Activated CD8-positive, alpha-beta memory T cell treated with anti-CD3 and anti-CD28 coated beads, Interleukin-2, amount 10 ng/mL, durations not matched to agents 7 days and 5 days (primary cell): ENCODE data around the gene HSPA12B. TPM values are rescaled to one million over a fixed set of nuclear protein-coding genes. Genes with fewer than 3 reads are reported as not detected.

Experiments used
- ATAC-seq: fragments of 150-1000 bp; cut with Tn5 transposase; one replicate; pipeline ENCODE4 v1.10.0; 2021; ENCODE audit warnings: moderate library complexity
- CTCF ChIA-PET: fragments of 350-600 bp; sonication (Branson Sonifier 250); formaldehyde crosslinking; loops from one replicate; lab custom pipeline; 2021; ENCODE audit warnings: antibody characterized with exemption; lab: Charles Lee
- DNase-seq: peaks from one replicate; pipeline ENCODE4 v3.0.0-alpha.2; 2020
- H3K27ac Mint-ChIP-seq: one replicate; pipeline ENCODE4 v1.8.0; 2021; ENCODE audit warnings: mild to moderate bottlenecking, mixed read lengths
- H3K27me3 Mint-ChIP-seq: one replicate; pipeline ENCODE4 v1.8.0; 2021; ENCODE audit warnings: mixed read lengths
- H3K36me3 Mint-ChIP-seq: one replicate; pipeline ENCODE4 v1.8.0; 2021; ENCODE audit warnings: mild to moderate bottlenecking, mixed read lengths
- H3K4me1 Mint-ChIP-seq: one replicate; pipeline ENCODE4 v1.8.0; 2021; ENCODE audit warnings: mixed read lengths
- H3K4me3 Mint-ChIP-seq: one replicate; pipeline ENCODE4 v1.8.0; 2021; ENCODE audit warnings: mild to moderate bottlenecking, moderate library complexity, mixed read lengths
- H3K9me3 Mint-ChIP-seq: one replicate; pipeline ENCODE4 v1.8.0; 2022; ENCODE audit warnings: low read depth, mixed read lengths
- total RNA-seq, 2 experiments: library from RNA; stranded (reverse); gene quantifications; one replicate each; pipeline ENCODE4 v1.2.3, GENCODE V29; 2021

Gene HSPA12B
- total RNA-seq, 2 experiments from 2014 or later, result not detected

GRCh38 chr20:3710011-3710466, 22.4 kb upstream of the HSPA12B start:
- Mint-ChIP-seq H3K4me3 (no peak overlapping the region), H3K27me3 (peaks cover 8% of the 10 kb centered on the region), H3K9me3 (no peaks in the 10 kb centered on the region), H3K4me1 (peaks cover 6% of the 10 kb centered on the region), H3K36me3 (no peaks in the 10 kb centered on the region), H3K27ac (no peak overlapping the region)
- CTCF ChIA-PET, result interaction anchor here (1.0 to 5.3 kb wide), 26 partner anchors 10 to 152 kb away, joined by 3 to 122 read pairs (median 6); partner anchors contain the start of genes ADAM33 and ADISSP
- no peak for DNase-seq
- peak; percentile 31 for ATAC-seq

GRCh38 chr20:3710703-3711483, 21.6 kb upstream of the HSPA12B start:
- peaks cover 8% of the 10 kb centered on the region for H3K27me3 Mint-ChIP-seq
- CTCF ChIA-PET, result interaction anchor here (0.7 to 5.3 kb wide), 43 partner anchors 9 to 554 kb away, joined by 3 to 122 read pairs (median 4); partner anchors contain the start of genes ADAM33 and ADISSP
- peak; percentile 80 for DNase-seq

GRCh38 chr20:3711484-3711941, 21.0 kb upstream of the HSPA12B start:
- H3K27me3 Mint-ChIP-seq, result peaks cover 8% of the 10 kb centered on the region
- no peaks in the 10 kb centered on the region for H3K9me3 Mint-ChIP-seq
- no peak for DNase-seq
- peaks cover 6% of the 10 kb centered on the region for H3K4me1 Mint-ChIP-seq
- ATAC-seq, result no peak
- H3K4me3 Mint-ChIP-seq, result no peak overlapping the region
- H3K36me3 Mint-ChIP-seq, result no peaks in the 10 kb centered on the region
- no peak overlapping the region for H3K27ac Mint-ChIP-seq
- CTCF ChIA-PET, result interaction anchor here (0.7 to 5.3 kb wide), 39 partner anchors 9 to 554 kb away, joined by 3 to 122 read pairs (median 4); partner anchors contain the start of genes ADAM33 and ADISSP

More at GRCh38 chr20:3710703-3711483, 21.6 kb upstream of the HSPA12B start:
- H3K4me1 Mint-ChIP-seq, result peaks cover 6% of the 10 kb centered on the region
- H3K36me3 Mint-ChIP-seq, result no peaks in the 10 kb centered on the region
- no peaks in the 10 kb centered on the region for H3K9me3 Mint-ChIP-seq
- peak; percentile 78 for ATAC-seq
- no peak overlapping the region for H3K27ac Mint-ChIP-seq
- H3K4me3 Mint-ChIP-seq, result no peak overlapping the region

GRCh38 chr20:3712279-3712873, 20.1 kb upstream of the HSPA12B start, which contains the start of gene SIGLEC1:
Gene SIGLEC1, minus strand, starts transcription at chr20:3712600. Its CDS starts 5,472 bp downstream, at chr20:3707128.
- no peak within 1 kb of the TSS for H3K27ac Mint-ChIP-seq
- DNase-seq, result no peak
- no peaks in the 10 kb centered on the region for H3K36me3 Mint-ChIP-seq
- no peaks in the 10 kb centered on the region for H3K9me3 Mint-ChIP-seq
- peaks cover 6% of the 10 kb centered on the region for H3K4me1 Mint-ChIP-seq
- ATAC-seq, result no peak
- no peak within 1 kb of the TSS for H3K4me3 Mint-ChIP-seq
- CTCF ChIA-PET, result interaction anchor here (1.6 to 3.0 kb wide), 3 partner anchors 35 to 149 kb away, joined by 3 to 19 read pairs (median 8); no protein-coding TSS in a partner anchor
- peaks cover 11% of the 10 kb centered on the region for H3K27me3 Mint-ChIP-seq

GRCh38 chr20:3714092-3714491, 18.4 kb upstream of the HSPA12B start:
- no peak overlapping the region for H3K4me3 Mint-ChIP-seq
- no peaks in the 10 kb centered on the region for H3K36me3 Mint-ChIP-seq
- peaks cover 4% of the 10 kb centered on the region for H3K4me1 Mint-ChIP-seq
- no peak overlapping the region for H3K27ac Mint-ChIP-seq
- H3K27me3 Mint-ChIP-seq, result peaks cover 11% of the 10 kb centered on the region
- ATAC-seq, result no peak
- DNase-seq, result no peak
- CTCF ChIA-PET, result interaction anchor here (1.4 to 3.0 kb wide), 2 partner anchors 37 to 141 kb away, joined by 3 to 19 read pairs; no protein-coding TSS in a partner anchor
- no peaks in the 10 kb centered on the region for H3K9me3 Mint-ChIP-seq

- ATAC-seq (peak; percentile 88), DNase-seq (peak; percentile 57)
- H3K9me3 Mint-ChIP-seq, result no peaks in the 10 kb centered on the region
- H3K4me3 Mint-ChIP-seq, result no peak overlapping the region
- peaks cover 21% of the 10 kb centered on the region for H3K27me3 Mint-ChIP-seq
- CTCF ChIA-PET, result interaction anchor here (0.8 to 1.5 kb wide), 9 partner anchors 11 to 138 kb away, joined by 3 to 10 read pairs (median 4); partner anchors contain the start of genes ADISSP and CDC25B
- H3K36me3 Mint-ChIP-seq, result no peaks in the 10 kb centered on the region
- H3K4me1 Mint-ChIP-seq, result peaks cover 16% of the 10 kb centered on the region
- no peak overlapping the region for H3K27ac Mint-ChIP-seq
Measured at GRCh38 chr20:3716195-3716834, 16.2 kb upstream of the HSPA12B start.

- CTCF ChIA-PET, result interaction anchor here (0.8 to 1.5 kb wide), 3 partner anchors 41 to 156 kb away, joined by 3 to 5 read pairs (median 4); no protein-coding TSS in a partner anchor
- H3K4me3 Mint-ChIP-seq, result no peak overlapping the region
- H3K9me3 Mint-ChIP-seq, result no peaks in the 10 kb centered on the region
- DNase-seq (no peak), ATAC-seq (no peak)
- H3K27ac Mint-ChIP-seq, result no peak overlapping the region
- H3K36me3 Mint-ChIP-seq, result no peaks in the 10 kb centered on the region
- H3K4me1 Mint-ChIP-seq, result peaks cover 16% of the 10 kb centered on the region
- H3K27me3 Mint-ChIP-seq, result peaks cover 37% of the 10 kb centered on the region
Measured at GRCh38 chr20:3719046-3719445, 13.4 kb upstream of the HSPA12B start.

- Mint-ChIP-seq H3K4me1 (peaks cover 16% of the 10 kb centered on the region), H3K9me3 (no peaks in the 10 kb centered on the region), H3K36me3 (no peaks in the 10 kb centered on the region), H3K27me3 (peaks cover 46% of the 10 kb centered on the region), H3K4me3 (no peak overlapping the region), H3K27ac (no peak overlapping the region)
- DNase-seq (no peak), ATAC-seq (no peak)
- CTCF ChIA-PET, result interaction anchor here (1.3 to 2.1 kb wide), 3 partner anchors 10 to 157 kb away, joined by 4 to 13 read pairs (median 5); no protein-coding TSS in a partner anchor
Measured at GRCh38 chr20:3720068-3720467, 12.4 kb upstream of the HSPA12B start.

- Mint-ChIP-seq H3K4me1 (peaks cover 16% of the 10 kb centered on the region), H3K4me3 (no peak overlapping the region), H3K27me3 (peaks cover 46% of the 10 kb centered on the region), H3K36me3 (no peaks in the 10 kb centered on the region), H3K27ac (no peak overlapping the region), H3K9me3 (no peaks in the 10 kb centered on the region)
- ATAC-seq (no peak), DNase-seq (no peak)
- CTCF ChIA-PET, result interaction anchor here (2.1 kb wide), 1 partner anchor 10 kb away, joined by 13 read pairs; no protein-coding TSS in a partner anchor
Measured at GRCh38 chr20:3720626-3721025, 11.9 kb upstream of the HSPA12B start.

GRCh38 chr20:3721912-3722311, 10.6 kb upstream of the HSPA12B start:
- Mint-ChIP-seq H3K27ac (no peak overlapping the region), H3K9me3 (no peaks in the 10 kb centered on the region), H3K4me1 (peaks cover 16% of the 10 kb centered on the region), H3K4me3 (no peak overlapping the region), H3K27me3 (peaks cover 48% of the 10 kb centered on the region), H3K36me3 (no peaks in the 10 kb centered on the region)
- ATAC-seq, result no peak
- DNase-seq, result no peak
- CTCF ChIA-PET, result interaction anchor here (1.2 to 1.5 kb wide), 2 partner anchors 45 kb away, joined by 4 read pairs; no protein-coding TSS in a partner anchor

GRCh38 chr20:3723284-3723683, 9.2 kb upstream of the HSPA12B start:
- no peak overlapping the region for H3K27ac Mint-ChIP-seq
- no peak for ATAC-seq
- H3K36me3 Mint-ChIP-seq, result no peaks in the 10 kb centered on the region
- CTCF ChIA-PET, result interaction anchor here (0.7 to 1.5 kb wide), 3 partner anchors 12 to 109 kb away, joined by 4 read pairs; no protein-coding TSS in a partner anchor
- no peak overlapping the region for H3K4me3 Mint-ChIP-seq
- no peaks in the 10 kb centered on the region for H3K9me3 Mint-ChIP-seq
- peaks cover 16% of the 10 kb centered on the region for H3K4me1 Mint-ChIP-seq
- DNase-seq, result no peak
- peaks cover 58% of the 10 kb centered on the region for H3K27me3 Mint-ChIP-seq

- no peak overlapping the region for H3K4me3 Mint-ChIP-seq
- peaks cover 61% of the 10 kb centered on the region for H3K27me3 Mint-ChIP-seq
- H3K9me3 Mint-ChIP-seq, result no peaks in the 10 kb centered on the region
- no peaks in the 10 kb centered on the region for H3K36me3 Mint-ChIP-seq
- H3K27ac Mint-ChIP-seq, result no peak overlapping the region
- ATAC-seq, result no peak
- no peak for DNase-seq
- peaks cover 16% of the 10 kb centered on the region for H3K4me1 Mint-ChIP-seq
- CTCF ChIA-PET, result interaction anchor here (1.6 kb wide), 1 partner anchor 14 kb away, joined by 9 read pairs; no protein-coding TSS in a partner anchor
Measured at GRCh38 chr20:3724356-3724755, 8.1 kb upstream of the HSPA12B start.
